SIG-M5 (cell line): ENCODE data around the gene BANF2.
"Not testable (repeated sequence)": the region's sequence is repeated elsewhere in the genome, so short reads cannot be mapped to it uniquely, and the experiment has no call there.

Experiments used
- DNase-seq: peaks from one replicate; lab custom pipeline; 2025; lab: John Stamatoyannopoulos, UW

The BANF2 gene

DNA sequence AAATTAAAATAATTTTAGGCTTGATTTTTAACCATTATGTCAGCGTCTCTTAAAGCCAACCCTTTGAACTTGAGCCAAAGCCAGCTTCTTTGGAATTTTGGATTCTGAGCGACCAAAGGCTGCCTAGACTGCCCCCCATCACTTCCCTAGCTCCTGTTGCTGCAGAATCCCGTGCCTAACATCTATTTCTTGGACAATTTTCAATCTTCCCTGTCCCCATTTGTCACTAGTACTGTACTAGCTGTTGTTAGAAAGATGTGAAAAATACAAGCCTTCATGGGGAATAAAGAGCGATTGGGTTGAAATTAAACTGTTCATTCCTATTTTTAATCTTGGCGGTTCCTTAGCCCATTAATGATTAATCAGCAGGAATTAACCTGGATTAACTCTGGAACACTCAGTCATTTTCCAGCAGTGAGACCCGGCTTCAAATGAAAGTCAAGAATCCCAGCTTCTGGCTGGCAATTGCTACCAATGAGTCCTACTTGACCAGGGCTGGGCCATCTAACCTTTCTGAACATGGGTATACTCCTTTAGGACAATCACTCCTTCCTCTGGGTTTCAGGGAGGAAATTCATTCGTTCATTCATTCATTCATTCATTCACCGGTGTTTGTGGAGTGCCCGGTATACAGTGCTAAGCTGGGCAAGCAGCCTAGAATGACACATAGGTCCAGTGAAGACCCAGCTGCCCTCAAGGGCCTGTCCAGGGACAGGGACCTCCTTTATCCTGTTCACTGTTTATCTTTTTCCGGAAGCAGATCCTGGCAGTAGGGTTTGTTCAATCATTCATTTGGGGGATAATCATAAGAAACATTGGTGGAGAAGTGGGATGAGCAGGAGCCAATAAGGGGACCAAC is 16.3 kb upstream of the BANF2 start:
- DNase-seq: no peak

DNA sequence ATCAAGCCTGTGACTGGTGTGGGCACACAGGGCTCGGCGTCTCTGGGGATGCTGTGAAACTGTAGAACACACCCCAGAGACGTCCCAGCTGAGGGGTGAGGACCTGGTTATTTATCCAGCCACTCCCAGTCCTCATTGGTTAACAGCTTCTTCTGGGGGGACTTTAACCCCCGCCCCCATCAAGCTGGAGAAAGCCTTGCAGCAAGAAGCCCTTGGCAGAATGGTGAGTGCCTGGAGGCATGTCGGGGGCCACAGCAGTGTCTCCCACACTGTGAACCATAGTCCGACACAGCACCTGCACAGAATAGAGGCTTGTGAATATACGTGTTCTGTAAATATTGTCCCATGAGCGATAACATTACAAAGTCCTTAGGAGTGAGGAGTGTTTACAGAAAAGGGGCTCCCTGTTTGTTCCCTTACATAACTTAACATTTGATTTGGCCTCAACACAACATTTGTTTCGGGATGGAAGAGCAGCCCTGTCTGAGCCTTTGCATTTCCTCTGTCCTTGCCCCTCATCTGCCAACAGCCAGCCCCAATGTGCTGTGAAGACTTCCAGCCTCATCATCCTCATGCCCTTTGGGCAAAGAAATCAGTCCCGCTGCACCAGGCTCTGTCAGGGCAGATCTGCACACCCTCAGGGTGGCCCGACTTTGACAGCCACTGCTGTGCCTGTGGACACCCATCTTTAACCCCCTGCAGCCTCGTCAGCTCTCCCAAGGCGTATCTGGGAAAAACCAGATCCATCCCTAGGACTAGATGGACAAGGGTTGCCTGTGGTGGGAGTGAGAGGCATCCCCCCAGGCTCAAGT is 15.5 kb upstream of the BANF2 start:
- no peak for DNase-seq

DNA sequence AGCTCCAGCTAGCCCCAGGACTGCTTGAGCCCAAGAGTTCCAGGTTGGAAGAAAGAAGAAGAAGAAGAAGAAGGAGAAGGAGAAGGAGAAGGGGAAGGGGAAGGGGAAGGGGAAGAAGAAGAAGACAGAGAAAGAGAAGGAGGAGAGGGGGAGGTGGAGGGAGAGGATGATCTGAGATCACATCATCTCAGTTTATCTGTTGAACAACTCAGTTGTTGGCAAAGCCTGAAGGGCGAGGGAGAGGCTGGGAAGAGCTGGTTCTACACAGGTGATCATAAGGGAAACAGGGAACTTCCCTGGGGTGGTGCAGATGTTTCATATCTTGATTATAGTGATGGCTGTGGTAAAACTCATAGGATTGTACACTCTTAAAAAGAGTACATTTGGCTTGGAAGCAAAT is 14.6 kb upstream of the BANF2 start:
- no peak for DNase-seq

DNA sequence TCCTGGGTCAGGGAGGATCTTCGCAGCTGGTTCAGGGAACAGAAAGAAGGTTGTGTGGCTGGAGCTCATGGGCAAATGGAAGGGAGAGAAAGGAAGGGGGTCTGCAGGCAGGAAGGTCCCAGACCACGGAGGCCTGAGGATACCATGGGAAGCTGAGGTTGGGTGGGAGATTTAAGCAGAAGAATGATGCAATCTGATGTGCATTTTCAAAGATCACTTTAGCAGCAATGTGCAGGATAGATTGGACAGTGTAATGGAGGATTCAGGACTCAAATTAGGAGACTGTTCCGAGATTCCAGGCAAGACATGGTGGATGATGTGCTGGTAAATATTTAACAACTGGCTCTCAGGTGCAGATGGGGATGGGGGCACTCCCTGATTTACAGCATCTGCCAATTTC is 12.0 kb upstream of the BANF2 start:
- no peak for DNase-seq

DNA sequence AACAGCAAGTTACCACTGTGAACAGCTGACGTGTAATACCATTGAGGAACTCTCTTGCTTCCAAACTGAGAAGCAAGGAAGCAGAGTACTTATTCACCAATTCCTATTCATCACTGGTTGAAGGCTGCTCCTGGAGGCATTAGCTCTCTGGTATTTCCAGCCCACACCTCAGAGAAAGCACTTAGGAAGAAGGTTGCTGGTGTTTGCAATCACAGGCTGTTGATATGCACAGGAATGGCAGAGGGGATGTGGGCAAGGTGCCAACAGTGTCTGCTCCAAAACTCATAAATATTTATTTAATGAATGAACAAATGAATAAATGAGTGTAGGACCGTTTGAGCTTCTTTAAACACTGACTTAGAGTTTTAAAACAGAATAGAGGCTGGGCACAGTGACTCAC is 10.8 kb upstream of the BANF2 start:
- DNase-seq: no peak

DNA sequence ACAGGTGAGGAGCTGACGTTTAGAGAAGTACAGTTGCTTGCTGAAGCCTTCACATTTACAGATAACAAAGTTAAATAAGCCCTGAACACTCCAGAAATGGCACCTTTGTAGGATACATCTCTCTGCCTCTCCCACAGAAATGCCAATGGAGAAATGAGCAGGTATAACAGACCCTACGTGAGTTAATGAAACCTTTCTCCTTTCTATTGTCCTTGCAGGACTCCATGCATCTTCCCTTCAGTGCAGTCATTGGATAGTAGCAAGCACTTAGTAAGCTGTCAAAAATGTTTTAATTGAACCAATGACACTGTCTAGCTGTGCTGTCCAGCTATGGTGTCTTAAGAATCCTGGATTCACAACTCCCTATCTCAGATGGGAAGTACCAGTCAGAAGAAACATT is 9.6 kb upstream of the BANF2 start:
- DNase-seq: no peak

DNA sequence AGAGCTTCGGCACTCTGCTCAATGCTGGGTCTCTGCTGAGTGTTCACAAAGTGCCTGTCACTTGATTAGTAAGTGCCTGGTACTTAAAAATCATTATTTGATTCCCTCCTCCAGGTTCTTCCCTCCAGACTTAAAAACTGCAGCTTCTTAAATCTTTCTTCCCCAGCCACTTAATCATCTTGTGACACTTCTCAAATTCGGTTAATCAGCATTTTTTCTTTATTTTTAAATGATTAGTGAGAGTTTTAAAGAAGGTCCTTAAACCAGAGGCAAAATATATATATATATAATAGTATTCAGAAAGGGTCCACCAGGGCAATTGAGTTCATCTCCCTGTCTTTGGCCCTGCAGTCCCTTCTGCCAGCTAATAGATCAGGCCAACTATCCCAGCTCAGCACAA is 8.0 kb upstream of the BANF2 start:
- DNase-seq: no peak

DNA sequence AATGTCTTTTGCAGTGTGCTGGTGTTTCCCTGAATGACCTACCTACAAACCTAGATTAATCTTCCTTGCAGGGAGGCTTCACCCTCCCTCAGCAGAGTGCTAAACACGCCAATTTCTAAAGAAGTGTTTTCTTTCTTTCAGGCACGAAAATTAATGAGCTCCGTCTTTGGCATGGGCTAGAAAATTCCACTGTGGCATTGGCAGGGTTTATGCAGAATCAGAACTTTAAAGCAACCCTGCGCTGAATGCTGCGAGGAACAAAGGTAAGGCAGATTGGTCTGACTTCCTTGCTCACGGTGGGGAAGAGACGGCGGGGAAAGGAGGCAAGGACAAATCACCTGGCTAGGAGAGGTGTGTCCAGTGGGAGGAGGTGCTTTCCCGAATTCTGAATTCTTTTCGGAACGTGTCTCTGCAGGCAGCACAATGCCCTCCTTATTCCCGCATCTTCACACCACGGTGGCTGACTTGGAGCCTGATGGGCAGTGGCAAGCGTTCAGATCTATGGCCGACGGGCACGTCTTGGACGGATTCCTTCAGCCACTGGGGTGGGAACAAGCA is 6.2 kb upstream of the BANF2 start:
- no peak for DNase-seq

DNA sequence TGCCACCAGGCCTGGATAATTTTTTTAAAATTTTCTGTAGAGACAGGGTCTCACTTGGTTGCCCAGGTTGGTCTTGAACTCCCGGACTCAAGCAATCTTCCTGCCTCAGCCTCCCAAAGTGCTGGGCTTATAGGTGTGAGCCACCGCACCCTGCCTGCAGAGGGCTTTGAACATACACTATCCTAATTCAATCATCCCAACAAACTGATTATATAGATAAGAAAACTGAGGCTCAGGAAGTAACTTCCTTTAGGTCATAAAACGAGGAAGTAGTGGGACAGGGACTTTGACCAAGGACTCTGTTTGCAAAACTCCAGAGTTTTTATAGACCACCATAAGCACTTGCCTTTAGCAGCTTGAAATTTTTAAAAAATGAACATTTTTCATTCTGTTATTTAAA is 5.0 kb upstream of the BANF2 start:
- DNase-seq: no peak

DNA sequence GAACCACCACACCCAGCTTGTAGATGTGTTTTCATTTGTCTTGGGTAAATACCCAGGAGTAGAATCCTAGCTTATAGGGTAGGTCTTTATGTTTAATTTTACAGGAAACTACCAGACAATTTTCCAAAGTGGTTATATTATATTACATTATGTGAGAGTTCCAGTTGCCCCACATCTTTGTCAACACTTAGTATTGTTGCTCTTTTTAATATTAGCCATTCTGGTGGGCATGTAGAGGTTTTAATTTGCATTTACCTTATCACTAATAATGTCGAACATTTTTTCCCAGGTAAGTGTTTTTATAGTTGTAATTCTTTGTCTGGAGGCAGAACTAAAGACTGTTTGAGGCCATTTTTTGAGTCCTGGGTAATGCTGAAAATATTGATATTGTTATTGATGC is 3.5 kb upstream of the BANF2 start:
- no peak for DNase-seq

DNA sequence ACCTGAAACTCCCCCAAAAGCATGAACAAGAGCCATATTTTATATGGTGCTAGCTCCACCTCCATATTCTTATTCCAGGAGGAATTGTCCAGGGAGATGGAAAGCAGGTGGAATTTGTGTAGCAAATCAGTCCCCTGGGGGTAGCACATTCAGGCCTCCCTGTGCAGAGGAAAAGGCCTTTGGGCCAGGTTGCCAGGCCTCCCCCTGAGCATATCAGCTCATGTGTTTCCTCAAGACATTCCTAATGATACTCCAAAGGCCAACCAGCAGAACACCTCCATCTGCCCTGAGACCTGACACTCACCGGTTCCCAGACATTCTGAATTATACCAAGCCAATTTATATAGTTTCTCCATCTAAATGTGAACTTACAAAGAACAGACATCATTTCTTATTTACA is 2.6 kb upstream of the BANF2 start:
- DNase-seq: no peak

DNA sequence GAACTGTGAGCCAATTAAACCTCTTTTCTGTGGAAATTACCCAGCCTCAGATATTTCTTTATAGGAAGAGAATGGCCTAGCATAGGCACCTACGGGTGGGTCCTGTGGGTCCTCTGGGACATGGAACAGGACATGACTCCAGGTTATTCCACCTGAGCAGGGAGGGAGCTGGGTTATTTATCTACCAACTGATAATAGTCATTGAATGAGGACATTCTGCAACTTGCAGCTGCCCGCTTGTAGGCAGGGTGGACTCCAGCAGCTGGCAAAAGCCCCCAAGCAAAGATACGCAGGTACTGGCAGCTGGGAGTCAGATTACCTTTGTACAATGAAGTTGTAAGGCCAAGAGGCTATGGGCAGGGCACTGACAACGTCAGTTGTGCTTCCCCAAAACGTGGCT is 1.4 kb upstream of the BANF2 start:
- no peak for DNase-seq

DNA sequence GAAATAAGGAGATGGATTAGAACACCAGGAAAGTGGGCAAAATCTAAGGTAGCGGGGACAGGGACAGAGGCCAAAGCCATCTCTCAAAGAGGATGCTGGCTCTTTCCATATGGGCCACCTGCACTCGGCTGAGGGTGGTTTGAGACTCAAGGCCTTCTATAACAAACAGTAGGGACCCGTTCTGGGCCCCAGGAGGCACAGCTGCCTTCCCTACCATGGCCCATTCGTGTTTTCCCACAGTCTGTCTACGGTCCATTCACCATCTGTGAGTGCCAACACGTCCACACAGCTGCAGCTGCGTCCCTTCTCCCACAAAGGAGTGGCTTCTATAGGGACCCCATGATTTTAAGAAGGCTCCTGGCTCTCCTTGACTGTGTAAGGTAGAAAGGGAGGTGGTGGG is 871 bp downstream of the BANF2 start:
- DNase-seq: no peak

DNA sequence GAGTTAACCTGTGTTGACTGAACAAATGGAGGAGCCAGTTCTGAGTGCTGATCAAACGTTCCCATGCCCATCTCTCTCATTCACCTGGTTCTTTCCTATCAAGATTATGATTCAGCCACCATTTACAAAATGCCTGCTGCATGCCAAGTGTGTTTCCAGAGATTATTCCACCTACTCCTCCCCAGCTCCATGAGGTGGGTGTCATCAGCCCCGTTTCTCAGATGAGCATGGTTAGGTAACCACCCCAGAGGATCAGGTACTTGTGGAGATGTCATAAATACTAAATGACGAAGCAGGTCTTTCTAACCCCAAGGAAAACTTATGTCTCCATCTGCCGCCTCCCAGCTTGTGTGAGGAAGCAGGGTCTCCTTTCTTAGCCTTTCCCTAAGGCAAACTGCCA is 2.1 kb downstream of the BANF2 start:
- DNase-seq: no peak

DNA sequence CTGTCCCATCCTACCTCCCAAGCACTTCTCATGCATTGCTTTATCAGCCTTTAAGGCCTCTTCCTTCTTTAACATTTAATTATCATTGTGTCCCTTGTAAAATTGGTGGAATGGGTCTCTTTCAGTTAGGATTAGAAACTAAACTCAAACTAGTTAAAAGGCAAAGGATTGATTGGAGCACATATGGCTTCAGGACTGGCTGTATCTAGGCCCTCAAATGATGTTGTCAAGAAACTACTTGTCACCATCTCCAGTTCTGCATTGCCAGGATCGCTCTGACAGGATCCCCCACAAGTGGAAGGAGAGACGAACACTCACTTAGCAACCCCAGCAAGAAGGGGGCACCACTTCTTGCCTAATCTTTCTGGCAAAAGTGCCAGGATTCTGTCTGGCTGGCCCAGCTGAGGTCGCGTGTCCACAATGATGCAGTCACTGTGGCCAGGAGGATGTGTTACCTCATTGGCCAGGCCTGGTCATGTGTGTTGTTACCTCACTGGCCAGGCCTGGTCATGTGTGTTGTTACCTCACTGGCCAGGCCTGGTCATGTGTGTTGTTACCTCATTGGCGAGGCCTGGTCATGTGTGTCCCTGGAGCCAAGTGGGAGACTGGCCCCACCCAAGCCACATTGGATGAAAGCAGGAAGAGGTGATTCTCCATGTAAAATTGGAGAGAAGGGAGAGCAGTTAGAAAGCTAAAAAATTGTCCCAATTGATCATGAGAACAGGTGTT is 5.0 kb downstream of the BANF2 start:
- DNase-seq: no peak

DNA sequence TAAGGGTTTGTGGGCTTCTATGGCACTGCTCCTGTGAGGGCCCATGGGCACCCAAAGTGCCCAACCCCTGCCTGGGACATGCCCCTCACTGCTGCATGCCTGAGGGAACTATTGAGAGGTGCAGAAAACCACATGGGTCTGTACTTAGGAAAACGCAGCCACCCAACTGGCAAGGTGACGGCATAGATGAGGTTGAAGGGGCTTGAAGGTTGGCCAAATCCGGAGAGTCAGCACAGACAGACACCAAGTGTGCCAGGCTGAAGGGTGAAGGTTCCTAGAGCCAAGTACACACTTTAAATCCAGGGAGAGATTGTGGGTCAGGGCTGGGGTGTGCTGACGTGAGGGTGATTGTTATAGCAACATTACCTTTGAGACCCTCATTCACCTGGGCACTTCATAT is 6.2 kb downstream of the BANF2 start:
- DNase-seq: no peak

DNA sequence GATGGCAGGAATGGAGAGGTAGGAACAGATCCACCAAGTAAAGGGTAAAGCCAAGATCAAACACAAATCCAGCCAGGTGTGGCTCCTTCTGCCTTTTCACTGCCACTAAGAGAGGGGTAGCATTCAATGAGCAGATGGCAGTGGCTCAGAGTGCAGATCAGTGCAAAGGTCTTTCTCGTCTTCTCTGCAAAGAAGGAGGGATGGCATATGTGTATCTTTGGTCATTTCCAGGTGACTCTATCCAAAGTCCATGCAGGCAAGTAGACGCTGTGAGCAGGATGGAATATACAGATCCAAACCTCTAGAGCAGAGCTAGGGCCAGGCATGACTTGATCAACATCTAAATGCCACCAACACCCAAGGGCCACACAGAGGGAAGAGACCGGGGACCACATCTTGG is 6.9 kb downstream of the BANF2 start:
- no peak for DNase-seq

DNA sequence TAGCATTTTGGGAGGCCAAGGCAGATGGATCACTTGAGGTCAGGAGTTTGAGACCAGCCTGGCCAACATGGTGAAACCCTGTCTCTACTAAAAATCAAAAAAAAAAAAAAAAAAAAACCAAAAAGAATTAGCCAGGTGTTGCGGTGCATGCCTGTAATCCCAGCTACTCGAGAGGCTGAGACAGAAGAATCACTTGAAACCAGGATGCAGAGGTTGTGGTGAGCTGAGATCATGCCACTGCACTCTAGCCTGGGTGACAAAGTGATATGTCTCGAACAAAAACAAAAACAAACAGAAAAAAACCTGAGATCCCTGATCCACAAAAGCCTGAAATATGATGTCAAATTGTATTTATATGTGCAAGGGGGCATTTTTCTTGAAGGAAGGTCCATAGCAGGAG is 8.2 kb downstream of the BANF2 start:
- DNase-seq: not testable (repeated sequence)

DNA sequence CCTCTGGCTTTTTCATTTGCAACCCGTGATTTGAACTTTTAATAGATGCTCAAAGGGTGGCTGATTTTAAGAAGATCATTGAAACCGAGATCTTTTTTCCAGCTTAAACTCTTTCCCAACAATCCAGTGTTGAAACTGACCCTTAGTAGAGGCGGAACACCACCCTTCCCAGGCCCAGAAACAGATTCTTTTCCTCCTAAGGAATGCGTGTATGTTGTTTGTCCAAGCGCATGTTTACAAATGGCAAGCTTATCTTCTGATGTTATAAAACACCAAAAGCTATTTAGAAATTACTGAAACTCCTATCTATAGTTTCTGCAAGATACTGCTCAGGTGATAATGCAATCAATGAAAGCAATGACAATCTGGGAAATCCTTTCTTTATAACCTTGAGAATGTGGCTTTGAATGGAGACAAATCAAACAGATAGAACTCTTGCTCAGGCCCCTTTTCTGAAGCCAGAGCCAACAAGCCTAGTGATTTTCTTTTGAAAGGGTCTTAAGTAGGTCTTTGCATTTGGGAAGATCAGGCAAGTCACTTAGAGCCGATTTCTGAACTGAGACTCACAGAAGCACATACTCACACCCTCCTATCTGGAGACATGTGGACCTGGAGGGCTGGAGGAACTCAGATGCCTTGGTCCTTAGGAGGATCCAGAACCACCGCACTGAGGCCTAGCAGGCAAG is 9.1 kb downstream of the BANF2 start:
- no peak for DNase-seq

DNA sequence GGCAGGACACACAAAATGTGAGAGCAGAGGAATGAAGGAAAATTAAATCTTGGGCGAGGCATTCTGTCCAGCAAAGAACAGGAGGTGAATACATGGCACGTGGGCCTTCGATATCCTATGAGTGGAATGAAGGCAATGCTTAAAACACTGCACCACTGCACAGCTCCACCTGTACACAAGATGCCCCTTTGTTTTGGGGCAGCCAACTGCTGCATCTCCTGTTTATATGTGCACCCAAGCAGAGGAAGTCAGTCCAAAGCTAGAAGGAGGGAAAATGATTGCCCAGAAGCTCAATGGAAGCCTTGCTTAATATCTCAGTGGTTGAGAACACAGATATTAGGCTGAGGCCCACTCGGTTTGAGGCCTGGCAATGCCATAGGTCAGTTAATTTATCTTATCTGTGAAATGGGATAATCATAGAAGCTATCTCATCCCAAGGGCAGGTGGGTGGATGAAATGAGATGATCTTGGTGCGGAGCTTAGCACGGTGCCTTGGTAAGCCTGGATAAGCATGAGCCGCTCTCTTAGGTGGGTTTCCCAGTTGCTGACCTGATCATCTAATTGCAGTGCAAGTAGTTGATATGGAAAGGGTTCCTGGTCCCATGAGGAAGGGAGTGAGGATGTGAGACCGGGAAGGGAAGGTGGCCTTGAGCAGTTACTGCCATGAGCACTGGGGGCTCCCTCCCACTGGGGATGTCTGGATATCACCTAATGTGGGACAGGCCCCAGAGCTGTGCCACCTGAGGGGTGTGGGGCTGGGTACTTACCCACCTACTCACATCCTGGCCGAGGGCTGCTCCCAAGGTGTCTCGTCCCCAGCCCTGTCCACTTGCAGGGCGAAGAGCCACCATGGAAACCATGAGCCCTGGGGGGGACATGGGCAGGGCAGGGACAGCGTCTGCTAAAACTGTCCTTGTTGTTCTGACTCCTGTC is 9.9 kb downstream of the BANF2 start:
- DNase-seq: no peak
